Epidermal melanocyte (primary cell): ENCODE measurements around the gene FOXL1.

Experiments
- DNase-seq: peaks from one replicate; pipeline ENCODE4 v3.0.0; 2011; ENCODE audit warnings: low spot score; ENCODE audit not compliant: insufficient read length

The FOXL1 gene

GRCh38 chr16:86568677-86569623, 9.4 kb upstream of the FOXL1 start:
- no peak for DNase-seq

GRCh38 chr16:86569701-86570447, 8.5 kb upstream of the FOXL1 start:
- DNase-seq = no peak

- DNase-seq = no peak
Observed at GRCh38 chr16:86570558-86571529, 7.5 kb upstream of the FOXL1 start.

- DNase-seq = no peak
Observed at GRCh38 chr16:86571530-86571915, 6.8 kb upstream of the FOXL1 start.

- no peak for DNase-seq
Observed at GRCh38 chr16:86572041-86572521, 6.3 kb upstream of the FOXL1 start.

GRCh38 chr16:86572606-86573005, 5.7 kb upstream of the FOXL1 start:
- DNase-seq = no peak

GRCh38 chr16:86573215-86573614, 5.1 kb upstream of the FOXL1 start:
- no peak for DNase-seq

GRCh38 chr16:86573646-86574508, 4.5 kb upstream of the FOXL1 start:
- DNase-seq = no peak

- no peak for DNase-seq
Observed at GRCh38 chr16:86574646-86575045, 3.7 kb upstream of the FOXL1 start.

- no peak for DNase-seq
Observed at GRCh38 chr16:86575095-86575685, 3.2 kb upstream of the FOXL1 start.

GRCh38 chr16:86575754-86576557, 2.4 kb upstream of the FOXL1 start:
- DNase-seq = peak; percentile 93

- DNase-seq = no peak
Observed at GRCh38 chr16:86576591-86577313, 1.6 kb upstream of the FOXL1 start.

GRCh38 chr16:86577314-86577971, 906 bp upstream of the FOXL1 start:
- DNase-seq = no peak

- no peak for DNase-seq
Observed at GRCh38 chr16:86578611-86579267, 390 bp downstream of the FOXL1 start.

- no peak for DNase-seq
Observed at GRCh38 chr16:86579268-86580062, 1.1 kb downstream of the FOXL1 start.

GRCh38 chr16:86580063-86580790, 1.9 kb downstream of the FOXL1 start:
- DNase-seq = no peak
